H1 (cell line): Measurements from ENCODE around the gene GRK5. TPM values are rescaled to one million over a fixed set of nuclear protein-coding genes. Genes with fewer than 3 reads are reported as not detected.

ENCODE experiments used
- CREB1 ChIP-seq: IDR thresholded peaks from 2 replicates; pipeline ENCODE4 v1.6.1; 2012; ENCODE audit warnings: inconsistent platforms
- EZH2 ChIP-seq: fragments of 200-600 bp; sonication (generic); IDR thresholded peaks from 2 replicates; pipeline ENCODE4 v1.7.1; 2012; ENCODE audit warnings: low read depth, mild to moderate bottlenecking, moderate library complexity, low read length, inconsistent platforms; ENCODE audit not compliant: severe bottlenecking
- SUZ12 ChIP-seq: fragments of 200-600 bp; sonication (generic); IDR thresholded peaks from 2 replicates; pipeline ENCODE4 v1.6.1; 2012; ENCODE audit warnings: mild to moderate bottlenecking, inconsistent platforms, low read length, moderate library complexity, mixed read lengths
- polyA plus RNA-seq, 7 experiments: library from polyadenylated mRNA; depleted of rRNA in 3 of 7; stranded (reverse) in 5 of 7; unstranded in 2 of 7; fragments of >200 nt in 5 of 7; fragments of 200-250 nt in 2 of 7; gene quantifications; 1 replicate in 5 of 7; 2 replicates in 1 of 7; 4 replicates in 1 of 7; pipeline versions ENCODE4 v1.2.1 to v1.2.3, GENCODE V29; 2011 to 2013; ENCODE audit warnings: missing spikeins in 2 of 7, mixed read lengths in 2 of 7
- total RNA-seq: library from RNA; stranded (reverse); fragmentation: NEBNext Ultra II Directional; extraction: Animal tissue kit (Norgen Biotek cat#: 25700); gene quantifications from 2 replicates; pipeline ENCODE4 v1.2.1, GENCODE V29; 2021
- TF ChIP-seq, protein P1 (sequence below): fragments of 300-600 bp; sonication (generic); IDR thresholded peaks from 2 replicates; pipeline ENCODE4 v1.7.1; 2012; ENCODE audit warnings: low read length, moderate library complexity, mild to moderate bottlenecking, inconsistent platforms; ENCODE audit not compliant: insufficient replicate concordance

GRK5 gene
- total and polyA plus RNA-seq, 2 of the 8 experiments (the other 6 are each of a cell fraction or from before 2014, with no cell fraction given), result 0.54 to 2.5 TPM

- TF ChIP-seq SUZ12 (no peak), EZH2 (no peak), CREB1 (no peak)
- TF ChIP-seq, protein P1, sequence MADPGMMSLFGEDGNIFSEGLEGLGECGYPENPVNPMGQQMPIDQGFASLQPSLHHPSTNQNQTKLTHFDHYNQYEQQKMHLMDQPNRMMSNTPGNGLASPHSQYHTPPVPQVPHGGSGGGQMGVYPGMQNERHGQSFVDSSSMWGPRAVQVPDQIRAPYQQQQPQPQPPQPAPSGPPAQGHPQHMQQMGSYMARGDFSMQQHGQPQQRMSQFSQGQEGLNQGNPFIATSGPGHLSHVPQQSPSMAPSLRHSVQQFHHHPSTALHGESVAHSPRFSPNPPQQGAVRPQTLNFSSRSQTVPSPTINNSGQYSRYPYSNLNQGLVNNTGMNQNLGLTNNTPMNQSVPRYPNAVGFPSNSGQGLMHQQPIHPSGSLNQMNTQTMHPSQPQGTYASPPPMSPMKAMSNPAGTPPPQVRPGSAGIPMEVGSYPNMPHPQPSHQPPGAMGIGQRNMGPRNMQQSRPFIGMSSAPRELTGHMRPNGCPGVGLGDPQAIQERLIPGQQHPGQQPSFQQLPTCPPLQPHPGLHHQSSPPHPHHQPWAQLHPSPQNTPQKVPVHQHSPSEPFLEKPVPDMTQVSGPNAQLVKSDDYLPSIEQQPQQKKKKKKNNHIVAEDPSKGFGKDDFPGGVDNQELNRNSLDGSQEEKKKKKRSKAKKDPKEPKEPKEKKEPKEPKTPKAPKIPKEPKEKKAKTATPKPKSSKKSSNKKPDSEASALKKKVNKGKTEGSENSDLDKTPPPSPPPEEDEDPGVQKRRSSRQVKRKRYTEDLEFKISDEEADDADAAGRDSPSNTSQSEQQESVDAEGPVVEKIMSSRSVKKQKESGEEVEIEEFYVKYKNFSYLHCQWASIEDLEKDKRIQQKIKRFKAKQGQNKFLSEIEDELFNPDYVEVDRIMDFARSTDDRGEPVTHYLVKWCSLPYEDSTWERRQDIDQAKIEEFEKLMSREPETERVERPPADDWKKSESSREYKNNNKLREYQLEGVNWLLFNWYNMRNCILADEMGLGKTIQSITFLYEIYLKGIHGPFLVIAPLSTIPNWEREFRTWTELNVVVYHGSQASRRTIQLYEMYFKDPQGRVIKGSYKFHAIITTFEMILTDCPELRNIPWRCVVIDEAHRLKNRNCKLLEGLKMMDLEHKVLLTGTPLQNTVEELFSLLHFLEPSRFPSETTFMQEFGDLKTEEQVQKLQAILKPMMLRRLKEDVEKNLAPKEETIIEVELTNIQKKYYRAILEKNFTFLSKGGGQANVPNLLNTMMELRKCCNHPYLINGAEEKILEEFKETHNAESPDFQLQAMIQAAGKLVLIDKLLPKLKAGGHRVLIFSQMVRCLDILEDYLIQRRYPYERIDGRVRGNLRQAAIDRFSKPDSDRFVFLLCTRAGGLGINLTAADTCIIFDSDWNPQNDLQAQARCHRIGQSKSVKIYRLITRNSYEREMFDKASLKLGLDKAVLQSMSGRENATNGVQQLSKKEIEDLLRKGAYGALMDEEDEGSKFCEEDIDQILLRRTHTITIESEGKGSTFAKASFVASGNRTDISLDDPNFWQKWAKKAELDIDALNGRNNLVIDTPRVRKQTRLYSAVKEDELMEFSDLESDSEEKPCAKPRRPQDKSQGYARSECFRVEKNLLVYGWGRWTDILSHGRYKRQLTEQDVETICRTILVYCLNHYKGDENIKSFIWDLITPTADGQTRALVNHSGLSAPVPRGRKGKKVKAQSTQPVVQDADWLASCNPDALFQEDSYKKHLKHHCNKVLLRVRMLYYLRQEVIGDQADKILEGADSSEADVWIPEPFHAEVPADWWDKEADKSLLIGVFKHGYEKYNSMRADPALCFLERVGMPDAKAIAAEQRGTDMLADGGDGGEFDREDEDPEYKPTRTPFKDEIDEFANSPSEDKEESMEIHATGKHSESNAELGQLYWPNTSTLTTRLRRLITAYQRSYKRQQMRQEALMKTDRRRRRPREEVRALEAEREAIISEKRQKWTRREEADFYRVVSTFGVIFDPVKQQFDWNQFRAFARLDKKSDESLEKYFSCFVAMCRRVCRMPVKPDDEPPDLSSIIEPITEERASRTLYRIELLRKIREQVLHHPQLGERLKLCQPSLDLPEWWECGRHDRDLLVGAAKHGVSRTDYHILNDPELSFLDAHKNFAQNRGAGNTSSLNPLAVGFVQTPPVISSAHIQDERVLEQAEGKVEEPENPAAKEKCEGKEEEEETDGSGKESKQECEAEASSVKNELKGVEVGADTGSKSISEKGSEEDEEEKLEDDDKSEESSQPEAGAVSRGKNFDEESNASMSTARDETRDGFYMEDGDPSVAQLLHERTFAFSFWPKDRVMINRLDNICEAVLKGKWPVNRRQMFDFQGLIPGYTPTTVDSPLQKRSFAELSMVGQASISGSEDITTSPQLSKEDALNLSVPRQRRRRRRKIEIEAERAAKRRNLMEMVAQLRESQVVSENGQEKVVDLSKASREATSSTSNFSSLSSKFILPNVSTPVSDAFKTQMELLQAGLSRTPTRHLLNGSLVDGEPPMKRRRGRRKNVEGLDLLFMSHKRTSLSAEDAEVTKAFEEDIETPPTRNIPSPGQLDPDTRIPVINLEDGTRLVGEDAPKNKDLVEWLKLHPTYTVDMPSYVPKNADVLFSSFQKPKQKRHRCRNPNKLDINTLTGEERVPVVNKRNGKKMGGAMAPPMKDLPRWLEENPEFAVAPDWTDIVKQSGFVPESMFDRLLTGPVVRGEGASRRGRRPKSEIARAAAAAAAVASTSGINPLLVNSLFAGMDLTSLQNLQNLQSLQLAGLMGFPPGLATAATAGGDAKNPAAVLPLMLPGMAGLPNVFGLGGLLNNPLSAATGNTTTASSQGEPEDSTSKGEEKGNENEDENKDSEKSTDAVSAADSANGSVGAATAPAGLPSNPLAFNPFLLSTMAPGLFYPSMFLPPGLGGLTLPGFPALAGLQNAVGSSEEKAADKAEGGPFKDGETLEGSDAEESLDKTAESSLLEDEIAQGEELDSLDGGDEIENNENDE, result no peak
Observed at GRCh38 chr10:119161680-119162451, 45.5 kb upstream of the GRK5 start (continued).
